Loucy (cell line): Measurements from ENCODE around the gene BMPR1B.

Experiments
- H2AFZ ChIP-seq: fragments of 200-600 bp; sonication (generic); 2 replicates; pipeline ENCODE4 v1.6.0; 2016; ENCODE audit warnings: antibody characterized with exemption, mild to moderate bottlenecking, low read length, moderate library complexity
- H3F3A ChIP-seq: fragments of 200-600 bp; 2 replicates; pipeline ENCODE4 v1.6.0; 2016; ENCODE audit warnings: antibody characterized with exemption, low read depth, mild to moderate bottlenecking
- H3K27me3 ChIP-seq: fragments of 200-600 bp; sonication (generic); 2 replicates; pipeline ENCODE4 v1.6.1; 2014; ENCODE audit warnings: low read length, mild to moderate bottlenecking; ENCODE audit not compliant: insufficient read depth, poor library complexity, severe bottlenecking
- H3K36me3 ChIP-seq: fragments of 200-600 bp; sonication (generic); 2 replicates; pipeline ENCODE4 v1.6.1; 2016; ENCODE audit warnings: low read length; ENCODE audit not compliant: insufficient read depth
- H3K4me1 ChIP-seq: fragments of 200-600 bp; sonication (generic); 2 replicates; pipeline ENCODE4 v1.5.1; 2014; ENCODE audit warnings: low read length, mild to moderate bottlenecking; ENCODE audit not compliant: insufficient read depth, poor library complexity, severe bottlenecking
- H3K4me2 ChIP-seq: fragments of 200-600 bp; sonication (generic); 2 replicates; pipeline ENCODE4 v1.6.0; 2014; ENCODE audit warnings: antibody characterized with exemption, low read length, low read depth, mild to moderate bottlenecking; ENCODE audit not compliant: poor library complexity, severe bottlenecking
- H3K4me3 ChIP-seq: fragments of 200-600 bp; sonication (generic); 2 replicates; pipeline ENCODE4 v1.5.1; 2014; ENCODE audit warnings: low read length, mild to moderate bottlenecking, mixed read lengths; ENCODE audit not compliant: poor library complexity, severe bottlenecking
- H3K79me2 ChIP-seq: fragments of 200-600 bp; sonication (generic); 2 replicates; pipeline ENCODE4 v1.6.1; 2014; ENCODE audit warnings: low read length; ENCODE audit not compliant: insufficient read depth
- H3K9ac ChIP-seq: fragments of 200-600 bp; sonication (generic); 2 replicates; pipeline ENCODE4 v1.6.0; 2014; ENCODE audit warnings: mild to moderate bottlenecking, low read depth, low read length, moderate library complexity; ENCODE audit not compliant: poor library complexity, severe bottlenecking
- H3K9me2 ChIP-seq: fragments of 200-600 bp; sonication (generic); replicated peaks from 2 replicates; pipeline ENCODE4 v1.6.1; 2016; ENCODE audit warnings: low read depth, low read length, mixed read lengths
- H3K9me3 ChIP-seq: fragments of 200-600 bp; sonication (generic); 2 replicates; pipeline ENCODE4 v1.6.1; 2014; ENCODE audit warnings: mild to moderate bottlenecking, antibody characterized with exemption, low read length, low read depth; ENCODE audit not compliant: insufficient read depth
- H4K20me1 ChIP-seq: fragments of 200-600 bp; sonication (generic); 2 replicates; pipeline ENCODE4 v1.6.0; 2014; ENCODE audit warnings: antibody characterized with exemption, low read length, mild to moderate bottlenecking; ENCODE audit not compliant: insufficient read depth, poor library complexity, severe bottlenecking
- EZH2phosphoT487 ChIP-seq: fragments of 200-600 bp; IDR thresholded peaks from 2 replicates; pipeline ENCODE4 v1.6.1; 2018; ENCODE audit warnings: antibody characterized with exemption, mild to moderate bottlenecking, moderate library complexity, borderline replicate concordance
- TF ChIP-seq, protein P1 (sequence below): fragments of 200-600 bp; sonication (generic); conservative IDR thresholded peaks from 2 replicates; pipeline ENCODE4 v1.5.1; 2014; ENCODE audit warnings: mild to moderate bottlenecking, antibody characterized with exemption, low read length

Gene BMPR1B

DNA sequence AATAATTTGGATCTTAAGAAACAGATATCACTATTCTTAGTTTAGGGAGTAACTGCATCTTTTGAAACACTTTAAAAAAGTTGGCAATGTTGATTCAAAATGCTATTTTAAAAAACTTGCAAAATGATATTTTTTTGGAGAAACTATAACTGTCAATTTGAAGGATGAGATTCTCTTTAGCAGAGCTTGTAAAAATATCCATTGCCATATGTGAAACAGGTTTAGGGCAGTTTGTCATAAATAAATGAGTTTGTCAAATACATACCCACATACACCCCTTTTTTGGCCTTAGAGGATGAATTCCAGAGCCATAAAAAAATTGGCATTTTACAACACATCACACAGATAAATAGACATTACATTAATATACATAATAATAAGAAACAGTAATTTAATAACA, 174.6 kb downstream of the BMPR1B start:
- H3K79me2 ChIP-seq = no peaks in the 10 kb centered on the region
- H3K4me3 ChIP-seq = no peak overlapping the region
- no peaks in the 10 kb centered on the region for H3K27me3 ChIP-seq
- no peaks in the 10 kb centered on the region for H3K9me2 ChIP-seq
- TF ChIP-seq, protein P1, sequence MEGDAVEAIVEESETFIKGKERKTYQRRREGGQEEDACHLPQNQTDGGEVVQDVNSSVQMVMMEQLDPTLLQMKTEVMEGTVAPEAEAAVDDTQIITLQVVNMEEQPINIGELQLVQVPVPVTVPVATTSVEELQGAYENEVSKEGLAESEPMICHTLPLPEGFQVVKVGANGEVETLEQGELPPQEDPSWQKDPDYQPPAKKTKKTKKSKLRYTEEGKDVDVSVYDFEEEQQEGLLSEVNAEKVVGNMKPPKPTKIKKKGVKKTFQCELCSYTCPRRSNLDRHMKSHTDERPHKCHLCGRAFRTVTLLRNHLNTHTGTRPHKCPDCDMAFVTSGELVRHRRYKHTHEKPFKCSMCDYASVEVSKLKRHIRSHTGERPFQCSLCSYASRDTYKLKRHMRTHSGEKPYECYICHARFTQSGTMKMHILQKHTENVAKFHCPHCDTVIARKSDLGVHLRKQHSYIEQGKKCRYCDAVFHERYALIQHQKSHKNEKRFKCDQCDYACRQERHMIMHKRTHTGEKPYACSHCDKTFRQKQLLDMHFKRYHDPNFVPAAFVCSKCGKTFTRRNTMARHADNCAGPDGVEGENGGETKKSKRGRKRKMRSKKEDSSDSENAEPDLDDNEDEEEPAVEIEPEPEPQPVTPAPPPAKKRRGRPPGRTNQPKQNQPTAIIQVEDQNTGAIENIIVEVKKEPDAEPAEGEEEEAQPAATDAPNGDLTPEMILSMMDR = no peak
- no peak for TF ChIP-seq EZH2phosphoT487
- H3F3A ChIP-seq = no peaks in the 10 kb centered on the region
- H3K4me2 ChIP-seq = no peak overlapping the region
- H4K20me1 ChIP-seq = no peaks in the 10 kb centered on the region
- H3K9ac ChIP-seq = no peak overlapping the region
- no peaks in the 10 kb centered on the region for H3K4me1 ChIP-seq
- H3K36me3 ChIP-seq = no peaks in the 10 kb centered on the region
- H3K9me3 ChIP-seq = no peaks in the 10 kb centered on the region
- no peak overlapping the region for H2AFZ ChIP-seq

DNA sequence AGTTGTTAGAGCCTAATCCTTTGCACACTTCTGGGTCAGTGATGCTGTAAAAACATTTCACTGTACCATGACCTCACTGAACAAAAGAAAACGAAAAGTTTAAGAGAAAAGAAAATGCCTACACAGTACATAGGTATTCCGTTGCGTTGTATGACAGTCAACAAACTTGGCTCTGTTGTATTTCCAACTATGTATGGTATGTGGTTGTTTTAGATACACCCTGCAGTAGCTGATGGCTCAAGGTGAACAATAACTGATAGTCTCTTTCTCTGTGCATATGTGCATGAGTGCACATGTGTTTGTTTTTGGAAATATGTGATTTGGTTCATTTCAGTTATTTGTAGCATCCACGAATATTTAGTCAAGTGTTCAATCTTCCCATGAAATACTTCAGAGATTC, 176.0 kb downstream of the BMPR1B start:
- no peak overlapping the region for H3K4me2 ChIP-seq
- no peaks in the 10 kb centered on the region for H3K9me2 ChIP-seq
- no peaks in the 10 kb centered on the region for H3K4me1 ChIP-seq
- H3K4me3 ChIP-seq = no peak overlapping the region
- no peak overlapping the region for H3K9ac ChIP-seq
- TF ChIP-seq EZH2phosphoT487 = no peak
- TF ChIP-seq, protein P1 = no peak
- no peaks in the 10 kb centered on the region for H3F3A ChIP-seq
- H4K20me1 ChIP-seq = no peaks in the 10 kb centered on the region
- H3K9me3 ChIP-seq = no peaks in the 10 kb centered on the region
- no peak overlapping the region for H2AFZ ChIP-seq
- no peaks in the 10 kb centered on the region for H3K36me3 ChIP-seq
- H3K27me3 ChIP-seq = no peaks in the 10 kb centered on the region
- H3K79me2 ChIP-seq = no peaks in the 10 kb centered on the region

DNA sequence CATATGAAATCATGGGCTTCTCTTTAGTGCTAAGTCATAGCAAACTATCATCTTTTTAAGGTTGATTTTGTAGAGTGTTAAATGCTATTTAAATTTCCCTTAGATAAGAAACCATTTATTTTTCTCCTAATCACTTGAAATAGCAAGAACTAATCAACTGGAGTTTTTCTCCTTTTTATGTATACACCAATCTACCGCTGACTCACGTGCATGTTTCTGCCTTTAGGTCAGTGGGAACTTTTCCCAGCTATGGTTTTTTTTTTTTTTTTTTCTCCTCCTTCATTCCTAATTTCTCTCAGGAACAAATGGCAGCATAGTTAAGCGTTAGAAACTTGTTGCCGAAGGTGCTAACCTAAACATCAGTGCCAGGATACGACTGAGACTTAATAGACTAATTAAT, 176.4 kb downstream of the BMPR1B start:
- Histone ChIP-seq H3K36me3 (no peaks in the 10 kb centered on the region), H4K20me1 (no peaks in the 10 kb centered on the region), H3K9me2 (no peaks in the 10 kb centered on the region), H2AFZ (no peak overlapping the region), H3K79me2 (no peaks in the 10 kb centered on the region), H3K9me3 (no peaks in the 10 kb centered on the region), H3F3A (no peaks in the 10 kb centered on the region), H3K4me3 (no peak overlapping the region), H3K9ac (no peak overlapping the region), H3K27me3 (no peaks in the 10 kb centered on the region), H3K4me1 (no peaks in the 10 kb centered on the region), H3K4me2 (no peak overlapping the region)
- no peak for TF ChIP-seq EZH2phosphoT487
- TF ChIP-seq, protein P1 = no peak
